Measurements from ENCODE around the gene SLC10A7.

SLC10A7 gene

GRCh38 chr4:146247356-146247755, 274.4 kb downstream of the SLC10A7 start:
- DNase-seq, result no peak

- no peak for DNase-seq
Measured at GRCh38 chr4:146246381-146246780, 275.4 kb downstream of the SLC10A7 start.

DNA sequence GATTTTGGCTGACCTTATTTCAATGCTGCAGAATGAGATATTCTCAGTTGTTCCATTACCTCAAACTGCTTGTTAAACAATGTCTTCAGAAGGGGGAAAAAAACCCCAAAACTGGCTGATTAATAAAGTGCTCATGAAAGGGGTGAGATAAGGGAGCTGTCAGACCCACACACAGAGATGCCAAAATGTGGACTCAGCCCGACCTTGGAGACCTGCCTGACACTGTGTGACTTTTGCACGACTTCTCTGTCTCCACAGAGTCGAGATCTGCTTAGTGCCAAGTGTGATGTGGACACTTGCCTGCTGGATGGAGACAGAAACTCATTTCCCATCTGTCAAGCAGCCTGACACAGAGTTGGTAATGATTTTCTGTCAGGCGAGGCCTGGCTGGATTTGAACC, 275.9 kb downstream of the SLC10A7 start:
- DNase-seq, result no peak

DNA sequence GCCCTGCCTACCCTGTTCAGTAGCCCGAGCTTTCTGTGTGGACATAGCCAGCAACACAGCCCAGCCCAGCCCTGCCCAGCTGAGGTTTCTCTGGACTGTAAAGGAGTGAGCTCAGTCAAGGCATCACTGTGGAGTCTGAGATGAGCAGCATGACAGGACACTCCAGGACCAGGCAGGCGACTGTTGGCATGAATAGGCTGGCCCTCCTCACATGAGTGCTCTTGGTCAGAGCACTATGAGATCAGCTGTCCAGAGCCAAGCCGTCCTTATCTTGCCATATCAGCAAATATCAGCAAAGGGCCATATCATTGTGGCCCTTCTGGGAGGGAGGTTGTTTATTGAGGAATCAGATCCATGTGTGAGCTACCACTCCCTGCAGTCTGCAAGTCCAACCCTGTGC, 276.5 kb downstream of the SLC10A7 start:
- DNase-seq, result no peak

GRCh38 chr4:146244496-146244895, 277.2 kb downstream of the SLC10A7 start:
- no peak for DNase-seq

GRCh38 chr4:146243883-146244277, 277.9 kb downstream of the SLC10A7 start:
- no peak for DNase-seq

DNA sequence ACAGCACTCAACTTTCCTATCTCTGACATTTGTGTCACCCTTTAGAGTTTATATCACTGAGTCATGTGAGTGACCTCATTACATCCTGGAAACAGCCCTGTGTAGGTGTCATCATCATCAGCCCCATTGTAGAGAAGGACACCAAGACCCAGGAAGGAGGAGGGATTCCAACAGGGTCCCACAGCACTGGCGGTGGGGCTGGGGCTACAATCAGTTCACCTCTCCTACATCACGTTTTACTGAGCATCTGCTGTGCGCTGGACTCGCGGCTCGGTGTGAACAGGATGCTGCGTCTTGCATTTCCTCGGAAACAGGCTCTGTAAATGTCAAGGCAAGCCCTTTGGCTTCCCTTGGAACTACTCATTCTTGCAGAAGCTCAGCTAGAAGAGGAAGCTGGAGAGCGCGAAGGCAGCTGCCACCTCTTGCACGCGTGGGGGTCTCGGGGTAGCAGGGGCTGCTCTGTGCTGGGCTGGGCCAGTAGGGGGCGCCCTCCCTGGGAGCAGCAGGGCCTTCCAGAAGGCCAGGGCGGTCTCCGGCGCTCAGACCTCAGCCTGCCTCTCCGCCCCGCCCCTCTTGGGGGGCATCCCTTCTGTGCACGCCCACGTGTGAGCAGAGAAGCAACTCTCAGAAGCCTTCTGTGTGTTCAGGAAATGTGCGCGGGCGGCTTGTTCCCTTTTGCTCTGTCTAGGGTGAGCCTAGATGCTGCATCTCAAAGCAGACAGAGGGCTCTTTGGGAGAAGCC, 278.4 kb downstream of the SLC10A7 start:
- peak; percentile 90 for DNase-seq

GRCh38 chr4:146238107-146238506, 283.6 kb downstream of the SLC10A7 start:
- DNase-seq, result no peak

DNA sequence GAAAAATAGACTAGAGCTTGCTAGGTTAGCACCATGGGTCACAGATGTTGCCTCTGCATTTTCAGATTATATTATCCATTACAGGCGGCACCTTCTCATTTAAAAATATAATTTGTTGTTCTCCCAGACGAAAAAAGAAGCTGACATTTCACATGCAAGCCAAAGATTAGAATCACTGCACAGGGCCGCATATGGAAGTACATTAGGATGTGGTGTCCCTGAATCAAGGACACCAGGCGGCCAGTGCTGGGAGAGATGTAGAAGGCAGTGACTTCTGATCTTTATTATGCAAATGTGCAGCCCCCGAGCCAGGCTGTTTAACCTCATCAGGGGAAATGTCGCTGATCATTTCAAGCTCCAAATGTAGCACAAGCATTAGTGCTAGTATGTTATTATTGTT, 284.6 kb downstream of the SLC10A7 start:
- no peak for DNase-seq

DNA sequence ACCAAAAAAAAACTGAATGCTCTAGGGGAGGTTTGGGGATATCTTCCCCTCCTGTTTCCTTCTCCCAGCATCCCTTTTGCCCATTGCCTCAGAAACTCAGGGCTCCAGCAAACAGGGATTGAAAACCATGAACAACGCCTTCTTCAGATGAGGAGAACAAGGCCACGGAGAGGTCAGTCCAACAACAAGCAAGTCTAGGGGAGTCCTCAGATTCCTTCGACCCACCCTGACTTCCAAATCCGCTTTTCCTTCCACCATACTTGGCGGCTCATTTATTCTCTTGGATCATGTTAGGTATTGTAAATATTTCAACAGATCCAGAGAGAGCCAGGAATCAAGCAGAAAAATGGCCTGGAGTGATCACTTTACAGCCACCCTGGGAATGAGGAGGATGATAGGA, 285.5 kb downstream of the SLC10A7 start:
- DNase-seq, result no peak

GRCh38 chr4:146235654-146236177, 286.0 kb downstream of the SLC10A7 start:
- DNase-seq, result no peak

DNA sequence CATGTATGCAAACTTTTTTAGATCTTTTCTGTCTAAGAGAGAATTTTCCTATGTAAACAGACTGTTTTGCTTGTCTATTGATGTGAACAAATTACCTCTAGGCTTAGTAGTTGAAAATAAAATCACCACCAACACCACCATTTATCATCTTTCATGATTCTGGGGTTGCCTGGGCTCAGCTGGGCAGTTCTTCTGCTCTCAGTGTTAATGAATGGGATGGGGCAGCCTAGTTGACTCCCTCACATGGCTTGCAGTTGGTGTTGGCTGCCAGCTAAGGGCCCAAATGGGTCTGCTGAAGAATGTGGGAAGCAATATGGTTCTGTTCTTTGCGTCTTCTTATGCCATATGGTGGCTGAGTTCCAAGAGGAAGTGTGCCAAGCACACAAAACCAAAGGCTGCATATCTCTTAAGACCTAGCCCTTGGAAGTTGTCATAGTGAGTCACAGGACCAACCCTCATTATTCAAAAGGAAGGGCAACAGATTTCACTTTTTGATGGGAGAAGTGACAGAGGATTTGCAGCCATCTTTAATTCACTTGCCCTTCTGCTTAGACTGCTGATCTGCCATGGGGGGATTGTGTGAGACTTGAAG, 289.5 kb downstream of the SLC10A7 start:
- no peak for DNase-seq

DNA sequence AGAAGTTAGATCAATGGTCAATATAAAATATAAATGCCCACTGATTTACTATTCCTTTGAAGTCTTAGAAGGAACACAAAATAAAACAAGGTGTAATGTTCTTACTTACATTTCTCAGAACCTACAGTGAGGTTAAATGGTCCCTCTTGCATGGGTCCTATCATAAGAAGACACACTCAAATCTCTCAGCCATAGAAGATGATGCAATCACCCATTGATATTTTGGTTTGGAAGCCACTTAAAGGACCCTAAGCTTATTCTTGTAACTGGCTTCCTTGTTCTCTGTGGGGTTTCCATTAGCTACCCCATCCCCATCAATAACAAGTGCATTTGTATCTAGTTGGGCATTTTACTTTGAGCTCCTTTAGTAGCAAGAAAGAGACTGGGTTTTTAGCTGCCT, 292.3 kb downstream of the SLC10A7 start:
- DNase-seq, result no peak

GRCh38 chr4:146224326-146224966, 297.3 kb downstream of the SLC10A7 start:
- no peak for DNase-seq

- DNase-seq, result no peak
Measured at GRCh38 chr4:146222313-146222712, 299.4 kb downstream of the SLC10A7 start.

- DNase-seq, result no peak
Measured at GRCh38 chr4:146214238-146214637, 307.5 kb downstream of the SLC10A7 start, which contains the start of gene REELD1. TSS of gene REELD1 (plus strand) at chr4:146214538. CDS start at chr4:146216953, 2,415 bp downstream.

GRCh38 chr4:146212781-146213180, 309.0 kb downstream of the SLC10A7 start:
- DNase-seq, result no peak

DNA sequence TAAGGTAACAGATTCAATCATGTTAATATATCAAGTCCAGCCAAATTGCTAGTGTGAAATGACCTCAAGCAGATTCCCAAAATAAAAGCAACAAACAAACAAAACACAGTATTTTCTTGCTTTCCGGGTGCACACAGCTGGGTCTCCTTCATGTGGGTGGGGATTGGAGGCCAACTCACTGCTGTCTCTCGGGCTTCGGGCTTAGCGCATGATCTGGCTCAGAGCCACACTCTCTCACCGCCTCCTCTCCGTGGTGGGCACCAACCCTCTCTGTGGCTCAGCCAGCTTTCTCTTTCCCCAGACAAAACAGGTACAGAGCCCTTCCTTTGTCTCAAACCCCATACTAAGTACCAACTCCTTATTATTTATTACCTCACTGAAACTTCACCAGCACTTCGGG, 310.3 kb downstream of the SLC10A7 start:
- DNase-seq, result no peak

DNA sequence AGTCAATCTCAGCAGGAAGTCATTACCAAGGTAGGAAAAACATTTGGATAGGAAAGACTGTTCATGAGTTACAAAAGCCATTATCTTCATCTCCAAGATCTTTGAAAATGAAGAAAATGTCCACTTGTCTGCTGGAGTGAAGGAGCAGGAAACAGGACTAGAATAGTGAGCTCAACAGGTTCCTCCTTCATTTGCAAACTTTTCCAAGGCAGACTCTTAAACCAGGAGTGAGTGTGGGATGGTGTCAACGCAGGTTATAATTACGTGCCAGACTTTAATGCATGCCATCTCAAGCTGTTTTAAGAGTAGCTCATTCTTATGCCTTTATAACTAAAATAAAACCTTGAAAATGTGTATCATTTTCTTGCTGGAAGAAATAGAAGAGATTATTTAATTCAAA, 310.9 kb downstream of the SLC10A7 start:
- DNase-seq, result no peak

GRCh38 chr4:146207410-146207809, 314.3 kb downstream of the SLC10A7 start:
- no peak for DNase-seq

Measured in activated CD8-positive, alpha-beta memory T cell treated with anti-CD3 and anti-CD28 coated beads, Interleukin-2, amount 50 U/mL, for 48 hours (primary cell).